EL (cell line): ENCODE measurements around the gene SDK1.

Experiments used
- DNase-seq: peaks from one replicate; pipeline ENCODE4 v3.0.0-alpha.2; 2016

SDK1 gene

GRCh38 chr7:4066626-4067475, 765.8 kb downstream of the SDK1 start:
- DNase-seq: no peak

GRCh38 chr7:4067476-4067760, 766.4 kb downstream of the SDK1 start:
- DNase-seq: no peak

GRCh38 chr7:4067874-4068273, 766.8 kb downstream of the SDK1 start:
- DNase-seq: no peak

- no peak for DNase-seq
Measured at GRCh38 chr7:4068286-4068685, 767.2 kb downstream of the SDK1 start.

GRCh38 chr7:4069268-4070095, 768.4 kb downstream of the SDK1 start:
- DNase-seq: no peak

- no peak for DNase-seq
Measured at GRCh38 chr7:4070214-4070613, 769.2 kb downstream of the SDK1 start.

- DNase-seq: no peak
Measured at GRCh38 chr7:4071370-4072058, 770.5 kb downstream of the SDK1 start.

- no peak for DNase-seq
Measured at GRCh38 chr7:4072161-4072925, 771.3 kb downstream of the SDK1 start.

GRCh38 chr7:4073052-4073451, 772.0 kb downstream of the SDK1 start:
- DNase-seq: no peak

GRCh38 chr7:4073750-4074149, 772.7 kb downstream of the SDK1 start:
- no peak for DNase-seq

GRCh38 chr7:4074407-4074806, 773.4 kb downstream of the SDK1 start:
- DNase-seq: no peak

GRCh38 chr7:4074994-4075393, 773.9 kb downstream of the SDK1 start:
- DNase-seq: no peak

GRCh38 chr7:4076701-4077294, 775.7 kb downstream of the SDK1 start:
- DNase-seq: no peak

- DNase-seq: no peak
Measured at GRCh38 chr7:4077980-4078379, 776.9 kb downstream of the SDK1 start.

- DNase-seq: no peak
Measured at GRCh38 chr7:4078580-4078979, 777.5 kb downstream of the SDK1 start.

GRCh38 chr7:4079366-4079765, 778.3 kb downstream of the SDK1 start:
- DNase-seq: no peak

GRCh38 chr7:4079956-4080355, 778.9 kb downstream of the SDK1 start:
- DNase-seq: no peak

- DNase-seq: no peak
Measured at GRCh38 chr7:4080954-4081353, 779.9 kb downstream of the SDK1 start.

- no peak for DNase-seq
Measured at GRCh38 chr7:4083513-4083912, 782.5 kb downstream of the SDK1 start.

GRCh38 chr7:4084271-4084670, 783.2 kb downstream of the SDK1 start:
- no peak for DNase-seq

GRCh38 chr7:4085937-4086691, 785.1 kb downstream of the SDK1 start:
- DNase-seq: no peak

- no peak for DNase-seq
Measured at GRCh38 chr7:4086723-4087122, 785.7 kb downstream of the SDK1 start.
